ENCODE results near the gene TRPC4. TPM values are rescaled to one million over a fixed set of nuclear protein-coding genes. Genes with fewer than 3 reads are reported as not detected.
"Not testable (repeated sequence)": the region's sequence is repeated elsewhere in the genome, so short reads cannot be mapped to it uniquely, and the experiment has no call there.

TRPC4 gene
- total RNA-seq, 3 donors from 2014 or later = 0.29 to 0.98 (median 0.32) TPM

GRCh38 chr13:37811441-37811840 is 58.1 kb downstream of the TRPC4 start:
- no peak overlapping the region for H3K27ac ChIP-seq
- TF ChIP-seq POLR2AphosphoS5 (IDR thresholded peaks at IDR 0.05) (no peak), POLR2A (IDR thresholded peaks at IDR 0.05) (no peak)
- TF ChIP-seq, protein P1, sequence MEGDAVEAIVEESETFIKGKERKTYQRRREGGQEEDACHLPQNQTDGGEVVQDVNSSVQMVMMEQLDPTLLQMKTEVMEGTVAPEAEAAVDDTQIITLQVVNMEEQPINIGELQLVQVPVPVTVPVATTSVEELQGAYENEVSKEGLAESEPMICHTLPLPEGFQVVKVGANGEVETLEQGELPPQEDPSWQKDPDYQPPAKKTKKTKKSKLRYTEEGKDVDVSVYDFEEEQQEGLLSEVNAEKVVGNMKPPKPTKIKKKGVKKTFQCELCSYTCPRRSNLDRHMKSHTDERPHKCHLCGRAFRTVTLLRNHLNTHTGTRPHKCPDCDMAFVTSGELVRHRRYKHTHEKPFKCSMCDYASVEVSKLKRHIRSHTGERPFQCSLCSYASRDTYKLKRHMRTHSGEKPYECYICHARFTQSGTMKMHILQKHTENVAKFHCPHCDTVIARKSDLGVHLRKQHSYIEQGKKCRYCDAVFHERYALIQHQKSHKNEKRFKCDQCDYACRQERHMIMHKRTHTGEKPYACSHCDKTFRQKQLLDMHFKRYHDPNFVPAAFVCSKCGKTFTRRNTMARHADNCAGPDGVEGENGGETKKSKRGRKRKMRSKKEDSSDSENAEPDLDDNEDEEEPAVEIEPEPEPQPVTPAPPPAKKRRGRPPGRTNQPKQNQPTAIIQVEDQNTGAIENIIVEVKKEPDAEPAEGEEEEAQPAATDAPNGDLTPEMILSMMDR (IDR thresholded peaks at IDR 0.05) = no peak
- H3K9me3 ChIP-seq = peaks cover 0 to 9% of the 10 kb centered on the region in 2 donors
- DNase-seq (ENCODE audit: low spot score in 2 of 2) = no peak
- no peaks in the 10 kb centered on the region for H3K27me3 ChIP-seq
- no peaks in the 10 kb centered on the region for H3K4me1 ChIP-seq
- no peaks in the 10 kb centered on the region for H3K36me3 ChIP-seq
- intact Hi-C loops (cut with DNase I; ENCODE audit: low total_unique reads) = no loop called here
- H3K4me3 ChIP-seq = no peak overlapping the region

- H3K27ac ChIP-seq = no peak overlapping the region
Observed at GRCh38 chr13:37806666-37807065, 62.9 kb downstream of the TRPC4 start.

DNA sequence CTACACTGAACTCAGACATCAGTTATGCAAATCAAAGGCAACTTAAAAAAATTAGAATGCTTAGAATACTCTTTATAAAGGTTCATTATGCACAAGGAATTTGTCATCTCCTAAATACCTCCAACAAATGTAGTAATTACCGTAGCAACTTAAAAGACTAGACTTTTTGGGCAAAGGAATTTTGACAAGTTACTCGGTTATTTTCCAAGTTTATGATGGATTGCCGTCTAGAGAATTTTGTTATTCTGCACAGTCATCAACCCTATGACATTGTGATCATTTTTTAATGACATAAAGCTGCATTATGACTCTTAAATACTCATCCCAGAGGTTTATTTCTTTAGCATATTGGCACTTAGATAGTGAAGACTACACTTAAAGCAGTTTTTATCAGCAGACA is 71.9 kb downstream of the TRPC4 start:
- Histone ChIP-seq H3K27me3 (no peaks in the 10 kb centered on the region), H3K4me1 (no peaks in the 10 kb centered on the region), H3K36me3 (no peaks in the 10 kb centered on the region), H3K4me3 (no peak overlapping the region), H3K27ac (no peak overlapping the region), H3K9me3 (no peaks in the 10 kb centered on the region)
- intact Hi-C loops (cut with DNase I; ENCODE audit: low total_unique reads) = no loop called here
- TF ChIP-seq POLR2AphosphoS5 (IDR thresholded peaks at IDR 0.05) = no peak
- TF ChIP-seq, protein P1 (IDR thresholded peaks at IDR 0.05) = no peak
- no peak for TF ChIP-seq POLR2A (IDR thresholded peaks at IDR 0.05)
- no peak for DNase-seq (ENCODE audit: low spot score in 2 of 2)

More at GRCh38 chr13:37806666-37807065, 62.9 kb downstream of the TRPC4 start:
- no peak for DNase-seq (ENCODE audit: low spot score in 2 of 2)
- no peak overlapping the region for H3K4me3 ChIP-seq
- no peaks in the 10 kb centered on the region for H3K9me3 ChIP-seq
- no peaks in the 10 kb centered on the region for H3K36me3 ChIP-seq
- H3K4me1 ChIP-seq = no peaks in the 10 kb centered on the region
- no peak for TF ChIP-seq POLR2AphosphoS5 (IDR thresholded peaks at IDR 0.05)
- TF ChIP-seq, protein P1 (IDR thresholded peaks at IDR 0.05) = no peak
- no peak for TF ChIP-seq POLR2A (IDR thresholded peaks at IDR 0.05)
- H3K27me3 ChIP-seq = no peaks in the 10 kb centered on the region
- intact Hi-C loops (cut with DNase I; ENCODE audit: low total_unique reads) = no loop called here

DNA sequence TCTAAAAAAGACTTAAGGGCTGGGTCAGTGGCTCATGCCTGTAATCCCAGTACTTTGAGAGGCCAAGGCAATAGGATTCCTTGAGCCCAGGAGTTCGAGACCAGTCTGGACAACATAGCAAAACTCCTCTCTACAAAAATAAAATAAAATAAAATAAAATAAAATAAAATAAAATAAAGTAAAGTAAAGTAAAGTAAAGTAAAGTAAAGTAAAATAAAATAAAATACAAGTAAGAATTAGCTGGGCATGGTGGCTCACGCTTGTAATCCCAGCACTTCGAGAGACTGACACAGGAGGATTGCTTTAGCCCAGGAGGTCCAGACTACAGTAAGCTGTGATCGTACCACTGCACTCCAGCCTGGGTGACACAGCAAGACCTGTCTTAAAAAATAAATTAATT is 72.8 kb downstream of the TRPC4 start:
- H3K4me3 ChIP-seq; DNase-seq (ENCODE audit: low spot score in 2 of 2); H3K36me3 ChIP-seq; intact Hi-C loops (cut with DNase I; ENCODE audit: low total_unique reads); H3K4me1 ChIP-seq; H3K9me3 ChIP-seq; H3K27me3 ChIP-seq; H3K27ac ChIP-seq: not testable (repeated sequence)

- no peaks in the 10 kb centered on the region for H3K36me3 ChIP-seq
- H3K9me3 ChIP-seq = no peaks in the 10 kb centered on the region
- DNase-seq (ENCODE audit: low spot score in 2 of 2) = no peak
- H3K27ac ChIP-seq = no peak overlapping the region
- TF ChIP-seq, protein P1 (IDR thresholded peaks at IDR 0.05) = no peak
- no peak for TF ChIP-seq POLR2A (IDR thresholded peaks at IDR 0.05)
- no peak for TF ChIP-seq POLR2AphosphoS5 (IDR thresholded peaks at IDR 0.05)
- no peaks in the 10 kb centered on the region for H3K4me1 ChIP-seq
- intact Hi-C loops (cut with DNase I; ENCODE audit: low total_unique reads) = no loop called here
- no peaks in the 10 kb centered on the region for H3K27me3 ChIP-seq
- H3K4me3 ChIP-seq = no peak overlapping the region
Observed at GRCh38 chr13:37795326-37795725, 74.2 kb downstream of the TRPC4 start.

GRCh38 chr13:37791699-37792098 is 77.9 kb downstream of the TRPC4 start:
- Histone ChIP-seq H3K36me3 (no peaks in the 10 kb centered on the region), H3K27me3 (no peaks in the 10 kb centered on the region), H3K4me1 (no peaks in the 10 kb centered on the region), H3K4me3 (no peak overlapping the region), H3K9me3 (no peaks in the 10 kb centered on the region), H3K27ac (no peak overlapping the region)
- intact Hi-C loops (cut with DNase I; ENCODE audit: low total_unique reads) = no loop called here
- TF ChIP-seq POLR2AphosphoS5 (IDR thresholded peaks at IDR 0.05) = no peak
- TF ChIP-seq, protein P1 (IDR thresholded peaks at IDR 0.05) = no peak
- no peak for TF ChIP-seq POLR2A (IDR thresholded peaks at IDR 0.05)
- DNase-seq (ENCODE audit: low spot score in 2 of 2) = no peak
